Adrenal gland (tissue), 5 donors: Measurements from ENCODE around the gene B4GALT1.

Experiments
- CTCF ChIP-seq, 6 experiments: fragments of 450-650 bp in 4 of 6; fragments of 200-600 bp in 2 of 6; sonication (generic) in 1 of 6; IDR thresholded peaks; 1 replicate in 5 of 6; 2 replicates in 1 of 6; pipeline versions ENCODE4 v1.5.1 to v1.8.0; 2016 to 2021; ENCODE audit warnings: antibody characterized with exemption in 6 of 6, mild to moderate bottlenecking in 2 of 6, moderate library complexity in 1 of 6
- POLR2A ChIP-seq, 2 donors: fragments of 450-650 bp; IDR thresholded peaks; one replicate each; pipeline ENCODE4 v1.6.1; 2017; ENCODE audit warnings: antibody characterized with exemption in 2 of 2, mild to moderate bottlenecking in 2 of 2, moderate library complexity in 1 of 2
- donor health status: DM: no; HTN: no; CAD: no.

DNA sequence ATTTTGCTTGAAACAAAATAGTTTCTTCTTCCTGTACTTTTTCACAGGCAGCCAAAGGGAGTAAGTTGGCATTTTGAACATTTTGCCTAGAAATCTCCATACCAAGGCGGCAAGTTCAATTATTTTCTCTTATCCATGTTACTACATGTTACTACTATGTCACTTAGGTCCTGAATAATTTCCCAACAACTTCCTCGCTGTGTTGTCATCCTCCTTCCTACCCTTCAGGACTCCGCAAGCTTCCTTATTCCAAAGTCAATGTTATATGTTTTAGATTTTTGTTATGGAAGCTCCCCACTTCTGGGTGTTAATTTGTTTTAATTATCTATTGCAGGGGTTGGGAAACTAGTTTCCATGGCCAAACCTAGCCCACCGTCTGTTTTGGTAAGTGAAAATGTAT lies 9.9 kb upstream of the B4GALT1 start:
- TF ChIP-seq CTCF (IDR thresholded peaks at IDR 0.05) (no peak), POLR2A (IDR thresholded peaks at IDR 0.05) (no peak)
